Measurements from ENCODE around the gene SAC3D1.
A peak's percentile ranks its signal among the peaks of the same experiment; 100 is the strongest.
"Not testable (repeated sequence)": the region's sequence is repeated elsewhere in the genome, so short reads cannot be mapped to it uniquely, and the experiment has no call there.

Gene SAC3D1

DNA sequence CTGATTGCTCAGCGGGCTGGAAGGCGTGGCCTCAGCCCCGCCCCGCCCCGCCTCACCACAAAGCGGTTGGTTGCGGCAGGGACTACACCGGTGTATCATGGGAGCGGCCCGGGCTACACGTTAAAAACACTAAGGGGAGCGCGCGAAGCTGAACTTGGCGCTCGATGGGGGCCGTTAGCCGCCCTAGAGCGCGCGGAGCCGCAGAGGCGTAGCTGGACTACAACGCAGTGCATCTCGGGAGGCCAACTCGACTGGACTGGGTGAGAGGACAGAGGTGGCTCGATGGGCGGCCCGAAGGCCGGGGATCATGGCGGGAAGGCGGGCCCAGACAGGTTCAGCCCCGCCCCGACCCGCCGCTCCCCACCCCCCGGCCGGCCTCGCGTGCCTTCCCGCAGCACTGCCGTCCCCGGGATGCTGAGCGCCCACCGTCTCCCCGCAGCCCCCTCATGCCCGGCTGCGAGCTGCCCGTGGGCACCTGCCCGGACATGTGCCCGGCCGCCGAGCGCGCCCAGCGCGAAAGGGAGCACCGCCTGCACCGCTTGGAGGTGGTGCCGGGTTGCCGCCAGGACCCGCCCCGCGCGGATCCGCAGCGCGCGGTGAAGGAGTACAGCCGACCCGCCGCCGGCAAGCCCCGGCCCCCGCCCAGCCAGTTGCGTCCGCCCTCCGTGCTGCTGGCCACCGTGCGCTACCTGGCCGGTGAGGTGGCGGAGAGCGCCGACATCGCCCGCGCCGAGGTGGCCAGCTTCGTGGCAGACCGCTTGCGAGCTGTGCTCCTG lies at the start of gene SAC3D1:
TSS of gene SAC3D1 (plus strand) at position 364 of the 776 bp plus-strand sequence. CDS start at position 447, 83 bp downstream.
- peak; percentile 95 for DNase-seq (ENCODE audit: low spot score)

DNA sequence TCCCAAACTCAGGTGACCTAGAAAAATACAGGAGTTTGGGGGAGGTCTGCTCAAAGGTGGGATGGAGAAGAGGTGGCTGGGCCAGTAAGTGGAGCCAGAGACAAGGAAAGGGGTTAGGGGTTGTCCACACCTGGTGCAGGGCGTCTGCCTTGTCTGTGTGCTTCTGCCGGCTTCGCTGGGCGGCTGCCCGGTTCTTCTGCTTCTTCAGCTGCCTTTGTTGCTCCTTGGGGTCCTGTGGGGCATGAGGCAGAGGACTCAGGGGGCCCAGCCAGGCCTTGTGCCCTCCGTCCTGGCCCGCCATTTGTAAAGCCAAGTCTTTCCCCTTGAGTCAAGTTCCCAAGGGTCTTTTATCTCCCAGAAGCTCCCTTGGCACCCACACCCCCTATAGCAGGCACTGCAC lies 46.7 kb upstream of the SAC3D1 start:
- DNase-seq (ENCODE audit: low spot score): no peak

DNA sequence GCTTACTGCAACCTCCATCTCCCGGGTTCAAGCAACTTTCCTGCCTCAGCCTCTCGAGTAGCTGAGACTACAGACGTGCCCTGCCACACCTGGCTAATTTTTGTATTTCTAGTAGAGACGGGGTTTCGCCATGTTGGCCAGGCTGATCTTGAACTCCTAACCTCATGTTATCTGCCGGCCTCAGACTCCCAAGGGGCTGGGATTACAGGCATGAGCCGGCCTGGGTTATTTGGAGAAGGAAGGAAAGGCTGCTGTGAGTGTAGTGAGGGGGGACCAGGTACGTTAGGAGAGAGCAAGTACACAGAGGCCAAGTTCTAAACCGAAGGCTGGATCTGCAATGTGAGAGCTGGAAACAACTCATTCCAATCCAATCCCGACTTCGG lies 44.7 kb upstream of the SAC3D1 start:
- DNase-seq (ENCODE audit: low spot score): no peak

DNA sequence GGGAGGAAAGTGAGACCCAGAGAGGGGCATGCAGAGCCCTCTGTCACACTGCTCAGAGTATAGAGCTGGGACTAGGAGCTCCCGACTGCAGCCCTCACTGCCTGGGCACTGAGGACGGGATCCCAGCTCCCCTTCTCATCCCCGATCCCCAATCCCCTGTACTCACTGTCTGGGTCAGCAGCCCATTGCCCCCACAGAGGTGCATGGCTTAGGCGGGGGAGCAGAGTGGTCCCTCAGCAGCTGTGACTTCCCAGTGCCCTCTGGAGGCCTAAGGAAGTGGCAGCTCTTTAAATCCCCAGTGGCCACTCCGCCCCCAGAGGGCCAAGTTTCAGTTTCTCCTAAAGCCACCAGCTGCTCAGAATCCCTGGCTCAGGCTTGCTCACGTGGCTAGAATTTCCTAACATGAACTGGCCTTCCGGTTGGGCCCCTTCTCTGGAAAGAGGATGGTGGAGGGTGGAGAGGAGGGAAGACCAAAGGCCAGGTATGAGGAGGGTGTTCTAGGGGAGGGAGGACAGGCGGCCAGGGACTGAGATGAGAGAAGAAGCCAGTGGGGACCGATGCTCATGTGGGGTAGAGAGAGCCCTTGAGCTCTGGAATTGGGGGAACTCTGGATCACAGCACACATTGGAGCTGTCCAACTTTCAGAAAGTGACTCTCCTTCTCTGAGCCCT lies 44.2 kb upstream of the SAC3D1 start, which contains the start of gene BATF2:
TSS of gene BATF2 (minus strand) at position 262 of the 671 bp plus-strand sequence. CDS start at position 205, 57 bp downstream.
- peak; percentile 91 for DNase-seq (ENCODE audit: low spot score)

DNA sequence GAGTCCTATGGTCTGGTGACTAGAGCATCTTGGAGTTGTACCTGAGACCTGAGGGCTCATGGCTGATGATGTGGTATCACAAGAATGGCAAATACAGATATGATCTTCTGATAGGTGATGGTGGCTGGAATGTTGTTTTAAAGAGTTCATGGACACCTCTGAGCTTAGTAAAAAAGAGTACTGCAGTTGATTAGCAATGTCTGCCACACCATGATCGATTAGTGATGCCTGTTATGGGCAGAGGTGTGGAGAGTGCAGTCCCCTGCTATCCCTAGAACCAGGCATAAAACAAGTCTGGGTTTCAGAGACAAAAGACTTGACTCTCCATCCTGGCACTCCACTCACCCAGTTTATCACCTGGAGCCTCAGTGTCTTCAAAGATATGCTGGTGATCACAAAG lies 42.9 kb upstream of the SAC3D1 start:
- DNase-seq (ENCODE audit: low spot score): no peak

DNA sequence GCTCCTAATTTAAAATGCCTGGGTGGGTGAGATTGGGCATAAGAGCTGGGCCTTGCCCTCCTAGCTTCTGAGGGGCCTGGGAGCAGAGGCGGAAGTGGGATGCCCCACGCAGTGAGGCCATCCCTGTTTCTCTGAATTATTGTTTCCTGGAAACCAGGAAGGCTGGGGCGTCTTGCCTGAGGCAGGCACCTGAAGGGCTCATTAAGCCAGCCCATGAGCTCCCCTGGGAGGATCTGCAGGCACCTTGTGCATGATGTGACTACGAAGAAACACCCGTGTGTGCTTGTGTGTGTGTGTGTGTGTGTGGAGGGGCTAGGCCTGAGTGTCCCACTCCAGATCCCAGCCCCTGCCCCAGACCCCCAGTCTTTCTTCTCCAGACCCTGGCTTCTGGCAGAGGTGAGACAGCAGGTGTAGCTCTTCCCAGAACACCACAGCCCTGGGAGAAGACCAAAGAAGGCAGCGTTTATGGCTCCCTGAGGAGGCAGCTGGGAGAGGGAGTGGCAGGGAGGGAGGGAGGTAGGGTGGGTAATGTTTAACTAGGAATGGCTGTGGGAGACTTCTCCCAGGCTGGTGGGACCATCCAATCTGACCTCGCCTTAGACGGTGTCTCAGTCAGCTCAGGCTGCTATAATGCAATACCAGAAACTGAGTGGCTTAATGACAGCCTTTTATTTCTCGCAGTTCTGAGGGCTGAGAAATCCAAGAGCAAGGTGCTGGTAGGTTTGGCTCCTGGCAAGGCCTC lies 42.1 kb upstream of the SAC3D1 start:
- DNase-seq (ENCODE audit: low spot score): no peak

DNA sequence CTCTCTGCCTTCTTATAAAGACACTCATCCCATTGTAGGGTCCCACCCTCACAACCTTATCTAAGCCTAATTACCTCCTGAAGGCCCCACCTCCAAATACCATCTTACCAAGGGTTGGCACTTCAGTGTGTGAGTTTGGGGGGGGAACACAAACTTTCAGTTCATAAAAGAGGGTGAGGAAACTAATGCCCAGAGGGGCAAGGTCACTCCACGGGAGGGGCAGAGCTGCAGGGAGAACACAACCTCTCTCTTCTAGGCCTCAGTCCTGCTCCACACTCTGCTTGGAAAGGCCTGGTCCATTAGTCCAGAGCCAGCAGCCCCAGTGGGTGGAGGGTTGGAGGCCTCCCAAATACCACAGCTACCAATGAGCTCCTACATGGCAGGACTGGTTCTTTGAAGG lies 41.5 kb upstream of the SAC3D1 start:
- no peak for DNase-seq (ENCODE audit: low spot score)

DNA sequence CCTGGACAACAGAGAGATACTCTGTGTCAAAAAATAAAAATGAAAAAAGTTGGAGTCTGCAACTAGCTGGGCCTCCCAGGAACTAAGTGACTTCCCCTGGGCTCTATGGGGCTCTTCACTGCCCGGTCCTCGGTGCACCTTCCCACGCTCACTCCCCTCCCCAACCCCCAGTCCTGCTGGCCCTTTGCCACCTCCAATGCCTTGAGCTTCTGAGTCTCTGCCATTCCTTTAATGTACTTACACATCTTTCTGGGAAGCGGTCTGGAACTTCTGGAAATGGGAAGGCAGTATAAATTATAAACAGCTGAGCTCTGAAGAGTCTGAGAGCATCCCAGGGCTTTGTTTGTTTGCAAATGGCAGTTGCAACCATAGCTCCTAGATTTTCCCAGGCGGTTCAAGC lies 38.3 kb upstream of the SAC3D1 start:
- DNase-seq (ENCODE audit: low spot score): no peak

DNA sequence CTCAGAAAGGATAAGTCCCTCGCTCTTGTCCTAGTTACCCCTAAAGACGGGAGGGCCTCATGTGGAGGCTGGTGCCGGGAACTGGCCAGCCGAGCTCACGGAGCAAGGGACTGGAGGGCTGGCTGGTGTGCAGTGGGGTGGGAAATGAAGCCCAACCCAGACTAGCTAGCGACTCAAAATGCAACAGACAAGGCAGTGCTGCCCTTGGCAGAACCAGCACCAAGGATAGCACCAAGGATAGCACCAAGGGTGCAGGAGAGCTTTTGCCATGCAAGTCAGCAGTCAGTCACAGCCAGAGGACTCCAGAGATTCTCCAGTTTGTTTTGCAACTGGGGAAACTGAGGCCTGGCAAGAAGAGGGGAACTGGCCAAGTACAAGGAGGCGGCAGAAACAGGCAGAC lies 37.7 kb upstream of the SAC3D1 start:
- DNase-seq (ENCODE audit: low spot score): peak; percentile 64

DNA sequence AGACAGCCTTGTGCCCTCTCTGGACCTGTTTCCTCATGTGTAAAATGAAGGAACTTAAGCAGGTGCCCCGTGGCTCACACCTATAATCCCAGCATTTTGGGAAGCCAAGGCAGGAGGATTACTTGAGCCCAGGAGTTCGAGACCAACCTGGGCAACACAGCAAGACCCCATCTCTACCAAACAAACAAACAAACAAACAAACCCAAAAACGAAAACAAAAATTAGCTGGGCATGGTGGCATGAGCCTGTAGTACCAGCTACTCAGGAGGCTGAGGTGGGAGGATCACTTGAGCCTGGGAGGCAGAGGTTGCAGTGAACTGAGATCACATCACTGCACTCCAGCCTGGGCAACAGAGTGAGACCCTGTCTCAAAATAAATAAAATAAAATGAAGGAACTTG lies 37.0 kb upstream of the SAC3D1 start:
- DNase-seq (ENCODE audit: low spot score): not testable (repeated sequence)

DNA sequence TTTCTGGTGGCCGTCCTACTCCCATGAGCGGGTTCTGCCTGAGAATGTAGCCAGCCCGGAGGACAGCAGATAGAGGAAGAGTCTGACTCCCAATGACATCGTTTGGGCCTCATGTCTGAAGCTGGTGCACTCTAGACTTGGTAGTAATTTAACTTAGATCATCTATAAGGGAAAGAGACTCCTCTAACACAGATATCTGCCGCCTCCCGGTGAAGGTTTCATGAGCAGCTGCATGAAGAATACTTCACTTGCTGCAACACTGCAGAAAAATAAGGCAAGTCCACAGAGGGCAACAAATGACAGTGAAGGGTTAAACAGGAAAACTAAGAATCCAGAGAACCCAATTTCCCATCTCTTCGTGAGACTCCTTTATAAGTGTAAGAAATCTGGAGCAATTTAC lies 33.0 kb upstream of the SAC3D1 start:
- DNase-seq (ENCODE audit: low spot score): no peak

DNA sequence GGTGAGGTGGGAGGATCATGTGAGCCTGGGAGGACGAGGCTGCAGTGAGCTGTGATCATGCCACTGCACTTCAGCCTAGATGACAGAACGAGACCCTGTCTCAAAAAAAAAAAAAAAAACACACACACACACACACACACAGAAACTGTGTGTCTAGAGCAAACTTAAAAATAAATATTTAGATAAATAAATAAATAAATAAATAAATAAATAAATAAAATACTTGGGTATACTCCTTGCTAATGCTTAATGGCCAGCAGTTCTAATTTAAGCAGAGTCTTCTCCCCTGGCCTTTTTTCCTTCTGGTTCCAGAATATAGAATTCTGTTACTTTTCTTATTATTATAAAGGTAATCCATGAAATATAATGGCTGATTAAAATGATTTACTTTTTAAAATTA lies 32.1 kb upstream of the SAC3D1 start:
- no peak for DNase-seq (ENCODE audit: low spot score)

DNA sequence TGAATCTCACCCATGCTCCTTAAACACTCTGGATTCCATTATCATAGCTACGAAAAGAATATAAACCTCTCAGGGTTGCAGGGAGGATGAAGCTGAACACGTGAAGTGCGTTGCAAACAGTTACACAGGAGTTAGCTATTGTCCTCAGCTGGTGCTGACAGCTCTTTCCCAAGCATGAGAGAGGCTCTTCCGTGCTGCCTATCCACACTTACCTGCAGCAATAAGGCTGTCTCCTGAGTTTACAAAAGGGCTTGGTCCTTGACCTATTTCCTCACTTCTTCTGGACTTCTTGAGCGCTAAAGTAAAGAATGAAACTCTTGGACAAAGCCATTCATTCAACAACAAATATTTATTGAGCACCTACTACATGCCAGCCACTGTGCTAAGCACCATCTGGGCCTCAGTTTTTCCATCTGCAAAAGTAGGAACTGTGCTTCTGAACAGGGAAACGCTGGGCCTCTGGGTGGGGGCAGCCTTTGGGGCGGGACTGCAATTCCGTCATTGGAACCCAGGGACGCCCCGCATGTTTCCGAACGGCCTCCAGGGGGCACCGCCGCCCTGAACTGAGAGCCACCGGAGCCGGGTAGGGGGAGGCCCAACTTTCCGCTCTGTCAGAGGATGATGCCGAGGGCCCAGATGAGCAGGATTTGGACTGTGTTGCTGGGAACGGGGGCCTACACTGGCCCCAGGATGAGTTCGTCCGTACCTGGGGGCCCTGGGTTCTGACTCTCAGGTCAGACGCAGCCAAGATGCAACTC lies 27.7 kb upstream of the SAC3D1 start:
- DNase-seq (ENCODE audit: low spot score): peak; percentile 95

DNA sequence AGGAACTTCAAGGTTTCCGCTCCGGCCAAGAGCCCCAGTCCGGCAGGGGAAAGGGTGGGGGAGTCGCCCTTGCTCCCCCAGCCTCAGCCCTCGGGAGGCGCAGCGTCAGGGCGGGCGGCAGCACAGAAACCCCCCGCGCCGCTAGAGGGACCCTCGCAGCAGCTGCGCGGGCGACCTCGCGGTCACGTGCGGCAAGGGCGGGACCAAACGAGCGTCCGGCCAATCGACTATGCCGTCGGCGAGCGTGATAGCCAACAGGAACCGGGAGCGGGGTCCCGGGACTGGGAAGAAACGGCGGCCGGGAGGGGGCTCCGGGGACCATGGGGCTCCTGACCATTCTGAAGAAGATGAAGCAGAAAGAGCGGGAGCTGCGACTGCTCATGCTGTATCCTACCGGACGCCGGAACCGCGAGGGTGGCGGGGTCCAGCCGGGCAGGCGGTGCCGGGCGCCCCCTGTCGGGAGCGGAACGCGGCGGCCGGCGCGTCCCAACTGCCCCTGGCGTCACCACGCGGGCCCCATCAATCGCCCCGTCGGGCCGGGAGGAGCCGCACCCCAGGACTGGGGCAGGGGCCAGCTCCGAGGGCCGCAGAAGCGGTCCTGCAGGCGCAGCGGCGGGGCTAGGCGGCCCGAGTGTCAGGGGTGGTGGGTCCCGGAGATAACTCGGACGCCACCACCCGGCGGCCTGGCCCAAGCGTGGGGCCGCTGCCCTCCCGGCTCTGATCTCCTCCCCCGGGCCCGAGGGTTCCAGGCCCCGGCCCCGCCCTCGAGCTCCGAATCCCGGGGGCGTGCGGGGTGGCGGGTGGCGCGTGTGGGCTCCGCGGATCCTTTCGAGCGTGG lies 26.9 kb upstream of the SAC3D1 start, which contains the start of gene ARL2:
TSS of gene ARL2 (plus strand) at position 273 of the 838 bp plus-strand sequence. CDS start at position 321, 48 bp downstream.
- peak; percentile 94 for DNase-seq (ENCODE audit: low spot score)

DNA sequence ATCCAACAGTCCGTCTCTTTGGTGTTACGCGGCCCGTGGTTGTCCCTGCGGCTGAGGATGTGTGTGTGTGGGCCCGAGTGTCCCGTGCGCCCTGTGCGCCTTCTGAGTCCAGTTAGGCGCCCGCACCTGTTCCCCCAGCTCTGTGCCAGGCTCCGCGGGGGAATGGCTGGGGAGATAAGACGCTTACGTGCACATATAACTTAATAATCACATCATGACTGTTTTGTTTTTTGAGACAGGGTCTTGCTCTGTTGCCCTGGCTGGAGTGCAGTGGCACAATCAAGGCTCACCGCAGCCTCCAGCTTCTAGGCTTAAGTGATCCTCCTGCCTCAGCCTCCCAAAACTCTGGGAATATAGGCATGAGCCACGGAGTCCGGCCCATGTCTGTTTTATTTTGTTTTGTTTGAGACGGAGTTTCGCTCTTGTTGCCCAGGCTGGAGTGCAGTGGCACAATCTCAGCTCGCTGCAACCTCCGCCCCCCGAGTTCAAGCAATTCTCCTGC lies 26.2 kb upstream of the SAC3D1 start:
- DNase-seq (ENCODE audit: low spot score): no peak

DNA sequence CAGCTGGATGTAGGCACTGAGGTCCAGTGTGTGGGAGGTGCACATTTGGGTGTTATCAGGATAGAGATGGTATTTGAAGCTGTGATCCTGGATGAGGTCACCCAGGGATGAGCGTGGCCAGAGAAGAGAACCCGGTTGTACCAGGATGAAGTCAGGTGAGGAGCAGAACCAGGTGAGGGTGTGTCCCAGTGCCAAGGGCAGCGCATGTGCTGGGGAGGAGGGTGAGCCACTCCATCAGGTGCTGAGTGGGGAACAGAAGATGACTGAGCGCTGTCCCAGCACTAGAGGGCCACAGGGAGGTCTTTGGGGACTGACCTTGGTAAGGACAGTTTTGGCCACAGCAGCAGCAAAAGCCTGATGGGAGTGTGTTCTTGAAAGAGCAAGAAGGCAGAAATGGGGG lies 24.3 kb upstream of the SAC3D1 start:
- no peak for DNase-seq (ENCODE audit: low spot score)

DNA sequence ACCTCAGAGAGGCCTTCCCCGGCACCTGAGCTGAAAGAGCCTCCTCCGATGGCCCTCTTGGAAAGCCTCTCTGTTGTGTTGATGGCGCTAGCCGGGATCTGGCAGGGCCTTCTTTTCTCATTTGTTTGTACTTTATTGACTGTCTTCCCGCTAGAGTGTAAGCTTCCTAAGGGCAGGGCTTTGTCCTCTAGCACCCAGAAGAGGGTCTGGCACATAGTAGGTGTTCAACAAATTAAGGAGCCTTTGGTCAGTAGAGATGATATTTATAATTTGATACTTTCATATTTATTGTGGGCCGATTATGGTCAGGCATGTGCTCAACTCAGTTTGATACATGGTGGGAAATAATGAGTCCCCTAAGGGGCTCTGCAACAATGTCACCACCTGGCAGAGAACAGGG lies 23.1 kb upstream of the SAC3D1 start:
- no peak for DNase-seq (ENCODE audit: low spot score)

DNA sequence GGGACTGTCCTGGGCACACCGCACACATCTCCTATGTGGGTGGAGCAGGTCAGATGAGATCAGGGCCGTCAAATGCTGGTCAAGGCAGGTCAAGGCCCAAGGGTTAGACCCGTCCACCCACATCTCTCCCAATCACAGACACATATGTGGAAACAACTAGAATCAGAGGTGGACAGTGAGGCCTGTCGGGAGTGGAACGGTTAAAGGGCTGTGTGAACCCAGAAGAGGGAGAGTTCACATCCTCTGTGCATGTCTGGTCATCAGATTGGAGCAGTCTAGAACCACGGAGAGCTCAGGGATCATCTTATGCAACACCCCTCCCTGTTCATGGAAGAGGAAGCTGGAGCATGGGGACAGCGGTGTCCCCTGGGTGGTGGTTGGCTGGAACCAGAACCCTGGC lies 21.2 kb upstream of the SAC3D1 start:
- DNase-seq (ENCODE audit: low spot score): no peak

DNA sequence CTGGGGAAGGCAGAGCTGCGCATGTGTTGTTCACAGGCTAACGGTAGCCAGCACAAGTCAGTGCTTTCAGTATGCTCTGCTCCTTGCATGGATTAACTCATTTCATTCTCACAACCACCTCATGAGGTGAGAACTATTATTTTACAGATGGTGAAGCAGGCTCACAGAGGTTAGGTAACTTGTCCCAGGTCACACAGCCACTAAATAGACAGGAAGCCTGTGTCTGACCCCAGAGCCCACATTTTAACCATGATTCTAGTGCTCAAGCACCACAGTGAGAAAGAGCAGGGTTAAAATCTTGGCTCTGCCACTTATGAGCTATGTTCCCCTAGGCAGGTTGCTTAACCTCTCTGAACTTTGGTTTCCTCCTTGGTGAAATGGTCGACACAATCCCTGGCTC lies 20.0 kb upstream of the SAC3D1 start:
- no peak for DNase-seq (ENCODE audit: low spot score)

DNA sequence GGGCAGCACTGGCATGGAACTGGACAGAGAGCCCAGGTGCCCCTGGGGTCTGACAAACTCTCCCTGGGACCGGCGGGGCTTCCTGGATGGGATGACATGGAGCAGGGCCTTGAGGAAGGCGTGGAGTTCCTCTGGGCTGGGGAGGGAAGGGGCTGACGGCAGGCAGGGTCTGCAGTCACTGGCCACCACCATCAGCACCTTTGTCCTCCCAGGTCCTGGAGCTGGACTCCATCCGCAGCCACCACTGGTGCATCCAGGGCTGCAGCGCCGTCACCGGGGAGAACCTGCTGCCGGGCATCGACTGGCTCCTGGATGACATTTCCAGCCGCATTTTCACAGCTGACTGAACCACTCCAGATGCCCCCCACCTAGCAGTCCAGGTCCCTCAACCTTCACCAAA lies 19.5 kb upstream of the SAC3D1 start:
- no peak for DNase-seq (ENCODE audit: low spot score)

DNA sequence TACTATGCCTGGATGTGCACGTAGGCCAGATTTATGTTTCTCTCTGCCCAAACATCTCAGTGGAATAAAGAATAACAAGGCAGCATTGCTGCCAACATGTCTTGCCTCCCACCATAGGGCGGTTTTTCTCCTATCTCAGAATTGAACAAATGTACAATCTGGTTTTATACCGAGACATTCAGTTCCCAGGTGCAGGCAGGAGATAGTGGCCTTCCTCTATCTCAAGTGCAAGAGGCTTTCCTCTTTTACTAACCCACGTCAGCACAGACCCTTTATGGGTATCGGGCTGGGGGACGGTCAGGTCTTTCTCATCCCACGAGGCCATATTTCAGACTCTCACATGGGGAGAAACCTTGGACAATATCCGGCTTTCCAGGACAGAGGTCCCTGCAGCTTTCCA lies 17.5 kb upstream of the SAC3D1 start:
- not testable (repeated sequence) for DNase-seq (ENCODE audit: low spot score)

All from AG08396 (cell line).